ENCODE results near the gene ZNF692. TPM values are rescaled to one million over a fixed set of nuclear protein-coding genes. Genes with fewer than 3 reads are reported as not detected.

Gene ZNF692
- total RNA-seq, 1 experiment from 2014 or later, result 59.1 TPM

GRCh38 chr1:248858096-248858890 is 592 bp downstream of the ZNF692 start (continued):
- 0 out of 2 replicates have a peak, but pooled peaks have one; percentile 49 for TF ChIP-seq E2F5 (CRISPR knock-in tag; IDR thresholded peaks at IDR 0.05)
- peak; percentile 64; the same call in 1 of the 2 replicates for TF ChIP-seq ZNF281 (CRISPR knock-in tag; IDR thresholded peaks at IDR 0.05)
- TF ChIP-seq CREM (CRISPR knock-in tag; IDR thresholded peaks at IDR 0.05), result peak; percentile 51; the same call in 1 of the 2 replicates
- TF ChIP-seq NFATC4 (CRISPR knock-in tag; IDR thresholded peaks at IDR 0.05), result no peak
- no peak for TF ChIP-seq JAZF1 (CRISPR knock-in tag; IDR thresholded peaks at IDR 0.05)
- TF ChIP-seq ZNF317 (CRISPR knock-in tag; IDR thresholded peaks at IDR 0.05; ENCODE audit: borderline replicate concordance, low read depth), result no peak
- no peak for TF ChIP-seq NFE2L1 (CRISPR knock-in tag; IDR thresholded peaks at IDR 0.05)
- TF ChIP-seq SMAD4 (CRISPR knock-in tag; IDR thresholded peaks at IDR 0.05), result no peak
- no peak for TF ChIP-seq ZNF138 (CRISPR knock-in tag; conservative IDR thresholded peaks at IDR 0.05)
- no peak for TF ChIP-seq IRF2 (CRISPR knock-in tag; IDR thresholded peaks at IDR 0.05; ENCODE audit: borderline replicate concordance, low read depth)
- no peak for TF ChIP-seq GTF2I (CRISPR knock-in tag; conservative IDR thresholded peaks at IDR 0.05)
- no peak for TF ChIP-seq FOXJ3 (CRISPR knock-in tag; IDR thresholded peaks at IDR 0.05; ENCODE audit: borderline replicate concordance)
- TF ChIP-seq ESRRA (CRISPR knock-in tag; IDR thresholded peaks at IDR 0.05; ENCODE audit: borderline replicate concordance), result peak; percentile 24; the same call in 1 of the 2 replicates
- TF ChIP-seq TEAD1 (CRISPR knock-in tag; IDR thresholded peaks at IDR 0.05), result no peak
- 0 out of 2 replicates have a peak, but pooled peaks have one; percentile 25 for TF ChIP-seq SP1 (CRISPR knock-in tag; conservative IDR thresholded peaks at IDR 0.05)
- TF ChIP-seq ZNF263 (CRISPR knock-in tag; IDR thresholded peaks at IDR 0.05; ENCODE audit: low read depth), result no peak
- TF ChIP-seq ZNF416 (CRISPR knock-in tag; IDR thresholded peaks at IDR 0.05), result peak; percentile 13; the same call in 1 of the 2 replicates
- TF ChIP-seq PRDM15 (CRISPR knock-in tag; IDR thresholded peaks at IDR 0.05), result no peak
- no peak for TF ChIP-seq ZMAT4 (CRISPR knock-in tag; IDR thresholded peaks at IDR 0.05)
- TF ChIP-seq FOXP4 (CRISPR knock-in tag; IDR thresholded peaks at IDR 0.05), result no peak; the same call in 1 of the 2 replicates
- no peak; the same call in 1 of the 2 replicates for TF ChIP-seq TP53 (CRISPR knock-in tag; IDR thresholded peaks at IDR 0.05)
- TF ChIP-seq ZNF219 (CRISPR knock-in tag; IDR thresholded peaks at IDR 0.05; ENCODE audit: borderline replicate concordance), result no peak
- TF ChIP-seq NFYB (CRISPR knock-in tag; conservative IDR thresholded peaks at IDR 0.05; ENCODE audit: low read depth), result no peak
- TF ChIP-seq ATF1 (CRISPR knock-in tag; IDR thresholded peaks at IDR 0.05), result no peak
- no peak for TF ChIP-seq AR (CRISPR knock-in tag; IDR thresholded peaks at IDR 0.05)
- no peak for TF ChIP-seq CREB1 (CRISPR knock-in tag; IDR thresholded peaks at IDR 0.05)
- no peak for TF ChIP-seq ZNF232 (CRISPR knock-in tag; IDR thresholded peaks at IDR 0.05)
